Trophoblast cell (in vitro differentiated cells and primary cell): ENCODE measurements around the gene IL1R2.

Source experiments
- DNase-seq, 2 donors: peaks; one replicate each; pipeline ENCODE4 v3.0.0-alpha.2; 2016
- H2AFZ ChIP-seq: 2 replicates; pipeline ENCODE4 v1.6.1; 2013; ENCODE audit warnings: low read length, moderate library complexity, mild to moderate bottlenecking; ENCODE audit not compliant: insufficient read depth, poor library complexity
- H2AK5ac ChIP-seq: 2 replicates; pipeline ENCODE4 v1.6.1; 2013; ENCODE audit warnings: mild to moderate bottlenecking, low read length
- H2BK120ac ChIP-seq: 2 replicates; pipeline ENCODE4 v1.6.1; 2013; ENCODE audit warnings: low read length, mild to moderate bottlenecking, moderate library complexity; ENCODE audit not compliant: insufficient read depth, poor library complexity
- H2BK12ac ChIP-seq: 2 replicates; pipeline ENCODE4 v1.6.1; 2013; ENCODE audit warnings: mild to moderate bottlenecking, low read length, moderate library complexity
- H2BK5ac ChIP-seq: 2 replicates; pipeline ENCODE4 v1.6.1; 2013; ENCODE audit warnings: low read length, low read depth, moderate library complexity, mild to moderate bottlenecking; ENCODE audit not compliant: poor library complexity
- H3K14ac ChIP-seq: 2 replicates; pipeline ENCODE4 v1.6.1; 2013; ENCODE audit warnings: mild to moderate bottlenecking, low read length
- H3K18ac ChIP-seq: 2 replicates; pipeline ENCODE4 v1.6.1; 2013; ENCODE audit warnings: mild to moderate bottlenecking, low read length
- H3K23ac ChIP-seq: 2 replicates; pipeline ENCODE4 v1.6.1; 2013; ENCODE audit warnings: low read length
- H3K27ac ChIP-seq: 2 replicates; pipeline ENCODE4 v1.5.1; 2013; ENCODE audit warnings: low read depth, mild to moderate bottlenecking, inconsistent platforms, low read length, moderate library complexity
- H3K27me3 ChIP-seq: 2 replicates; pipeline ENCODE4 v1.6.1; 2013; ENCODE audit warnings: inconsistent platforms, mild to moderate bottlenecking, low read length, moderate library complexity; ENCODE audit not compliant: insufficient read depth
- H3K36me3 ChIP-seq, 2 experiments: 1 replicate in 1 of 2; 2 replicates in 1 of 2; pipeline ENCODE4 v1.6.1; 2013; ENCODE audit warnings: low read length in 2 of 2, mild to moderate bottlenecking in 2 of 2, moderate library complexity in 1 of 2; ENCODE audit not compliant: insufficient read depth in 2 of 2, control insufficient read depth in 1 of 2
- H3K4ac ChIP-seq: 2 replicates; pipeline ENCODE4 v1.6.1; 2013; ENCODE audit warnings: low read depth, mild to moderate bottlenecking, low read length, moderate library complexity
- H3K4me1 ChIP-seq, 2 experiments: 1 replicate in 1 of 2; 2 replicates in 1 of 2; pipeline ENCODE4 v1.6.1; 2013; ENCODE audit warnings: low read length in 2 of 2, mild to moderate bottlenecking in 2 of 2, moderate library complexity in 1 of 2; ENCODE audit not compliant: insufficient read depth in 2 of 2, control insufficient read depth in 1 of 2
- H3K4me2 ChIP-seq: 2 replicates; pipeline ENCODE4 v1.6.1; 2013; ENCODE audit warnings: inconsistent platforms, mild to moderate bottlenecking, low read length, moderate library complexity
- H3K4me3 ChIP-seq: 2 replicates; pipeline ENCODE4 v1.5.1; 2013; ENCODE audit warnings: mild to moderate bottlenecking, low read depth, low read length, inconsistent platforms
- H3K79me1 ChIP-seq: one replicate; pipeline ENCODE4 v1.6.1; 2013; ENCODE audit warnings: low read length
- H3K79me2 ChIP-seq: 2 replicates; pipeline ENCODE4 v1.6.1; 2013; ENCODE audit warnings: low read length, mild to moderate bottlenecking; ENCODE audit not compliant: control insufficient read depth, insufficient read depth, poor library complexity
- H3K9ac ChIP-seq: 2 replicates; pipeline ENCODE4 v1.6.1; 2013; ENCODE audit warnings: mild to moderate bottlenecking, low read length
- H3K9me3 ChIP-seq: 2 replicates; pipeline ENCODE4 v1.6.1; 2013; ENCODE audit warnings: low read depth, mild to moderate bottlenecking, control low read depth, inconsistent platforms, low read length; ENCODE audit not compliant: insufficient read depth
- H4K12ac ChIP-seq: 2 replicates; pipeline ENCODE4 v1.6.1; 2013; ENCODE audit warnings: low read depth, mild to moderate bottlenecking, low read length, moderate library complexity
- H4K8ac ChIP-seq: 2 replicates; pipeline ENCODE4 v1.6.1; 2013; ENCODE audit warnings: low read depth, mild to moderate bottlenecking, low read length, moderate library complexity
- H4K91ac ChIP-seq: one replicate; pipeline ENCODE4 v1.6.1; 2013; ENCODE audit warnings: low read depth, mild to moderate bottlenecking, low read length, moderate library complexity
- WGBS: extraction: QIAGEN DNeasy Blood & Tissue Kit; methylation state at CpG from one replicate; pipeline ENCODE4 v1.1.7; 2013; ENCODE audit warnings: missing lambda C conversion rate; ENCODE audit not compliant: insufficient read length, insufficient coverage; ENCODE audit errors: extremely low coverage; 5-methylcytosine and 5-hydroxymethylcytosine counted together

Gene IL1R2

DNA sequence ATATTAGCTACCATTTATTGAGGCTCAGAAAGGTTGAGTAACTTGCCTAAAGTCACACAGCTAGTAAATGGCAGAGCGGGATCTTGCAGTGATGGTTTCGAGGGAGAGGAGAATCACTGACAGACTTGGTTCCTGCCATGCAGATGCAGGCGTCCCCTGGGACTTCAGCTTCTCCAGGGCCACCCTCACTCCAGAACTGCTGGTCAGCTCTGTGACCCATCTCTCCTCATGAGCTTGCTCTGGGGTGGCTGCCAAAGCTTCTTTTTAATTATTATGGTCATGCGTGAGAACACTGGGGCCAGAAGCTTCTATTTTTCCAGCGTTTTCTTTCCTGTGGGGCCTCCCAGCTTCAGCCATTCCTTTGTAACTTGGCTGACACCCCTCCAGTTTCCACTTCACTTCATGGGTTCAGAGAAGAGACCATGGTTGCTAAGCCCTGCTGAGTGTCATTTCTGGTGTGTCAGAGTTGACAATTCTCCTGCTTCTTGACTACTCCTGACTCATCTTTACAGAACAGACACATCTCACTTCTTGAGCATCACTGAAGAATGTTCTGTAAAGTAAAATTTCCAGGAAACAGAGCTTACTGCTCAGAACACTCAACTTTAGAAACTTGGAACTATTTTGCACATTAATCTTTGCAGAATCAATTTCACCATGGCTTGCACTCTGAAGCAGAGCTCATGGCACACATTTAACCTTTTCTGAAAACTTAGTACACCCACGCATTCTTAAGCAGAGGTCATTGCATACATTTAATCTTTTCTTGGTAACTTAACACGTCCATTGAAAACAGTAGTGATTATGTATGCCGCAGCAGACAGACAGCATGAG, 70.4 kb downstream of the IL1R2 start:
- H3K18ac ChIP-seq = no peak overlapping the region
- H3K36me3 ChIP-seq = no peaks in the 10 kb centered on the region
- H4K91ac ChIP-seq = peak overlapping the region; percentile 70
- peak overlapping the region; percentile 64 for H2BK120ac ChIP-seq
- peak overlapping the region; percentile 34 for H2BK12ac ChIP-seq
- peak overlapping the region; percentile 32 for H3K27ac ChIP-seq
- WGBS = no CpG with 5 or more reads among the region's 8 CpGs
- H3K9me3 ChIP-seq = peaks cover 4% of the 10 kb centered on the region
- no peaks in the 10 kb centered on the region for H3K79me2 ChIP-seq
- H2AK5ac ChIP-seq = no peak overlapping the region
- H3K23ac ChIP-seq = no peak overlapping the region
- H3K4me1 ChIP-seq = peaks cover 46 to 48% of the 10 kb centered on the region in 2 experiments
- H4K12ac ChIP-seq = no peak overlapping the region
- no peak overlapping the region for H3K4me3 ChIP-seq
- no peak overlapping the region for H3K14ac ChIP-seq
- peak overlapping the region; percentile 10 for H2BK5ac ChIP-seq
- no peak overlapping the region for H2AFZ ChIP-seq
- H4K8ac ChIP-seq = no peak overlapping the region
- no peak overlapping the region for H3K4me2 ChIP-seq
- no peak overlapping the region for H3K4ac ChIP-seq
- no peaks in the 10 kb centered on the region for H3K27me3 ChIP-seq
- DNase-seq = peak in 1 of 2 donors; percentile 70
- no peak overlapping the region for H3K9ac ChIP-seq
- H3K79me1 ChIP-seq = peaks cover 44% of the 10 kb centered on the region

DNA sequence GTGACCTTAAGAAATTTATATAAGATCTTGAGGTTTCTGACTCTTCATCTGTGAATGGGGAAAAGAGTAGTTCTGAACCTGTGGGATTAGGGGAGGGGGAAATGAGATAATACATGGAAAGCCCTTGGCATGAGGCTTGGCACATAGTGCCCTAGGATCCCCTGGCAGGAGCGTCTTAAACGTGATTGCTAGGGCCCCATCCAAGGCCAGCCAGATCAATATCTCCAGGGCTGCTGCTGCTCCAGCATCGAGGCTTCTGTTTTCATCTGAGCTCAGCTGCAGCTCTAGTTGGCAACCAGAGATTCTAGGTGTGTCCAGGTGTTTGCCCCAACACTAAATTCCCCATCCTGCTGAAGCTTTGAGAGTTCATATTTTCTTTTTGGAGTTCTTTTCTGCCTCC, 71.0 kb downstream of the IL1R2 start:
- WGBS = no CpG with 5 or more reads among the region's 3 CpGs

DNA sequence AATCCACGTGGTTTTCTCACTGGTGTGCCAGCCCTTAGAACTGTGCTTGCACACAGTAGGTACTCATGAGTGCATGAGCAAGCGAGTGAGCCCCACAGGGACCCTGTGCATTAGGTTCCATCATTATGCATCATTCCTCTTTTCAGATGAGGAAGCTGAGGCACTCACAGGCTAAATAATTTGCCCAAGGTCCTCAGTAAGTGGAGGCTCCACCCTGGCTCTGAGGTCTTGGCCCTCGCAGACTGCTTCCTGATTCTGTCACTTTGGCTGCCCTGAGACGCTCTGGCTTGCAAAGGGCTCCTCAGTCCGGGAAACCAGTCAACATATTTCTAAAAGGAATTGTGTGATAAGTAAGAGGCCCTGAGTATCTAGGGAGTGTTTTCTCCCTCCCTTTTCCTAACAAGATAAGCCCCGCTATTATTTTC, 71.7 kb downstream of the IL1R2 start:
- H3K4ac ChIP-seq = peak overlapping the region; percentile 13
- H3K23ac ChIP-seq = no peak overlapping the region
- peak overlapping the region; percentile 6 for H3K18ac ChIP-seq
- no peak overlapping the region for H3K9ac ChIP-seq
- H4K12ac ChIP-seq = no peak overlapping the region
- peak overlapping the region; percentile 24 for H3K14ac ChIP-seq
- H3K27me3 ChIP-seq = no peaks in the 10 kb centered on the region
- H4K8ac ChIP-seq = peak overlapping the region; percentile 61
- H3K36me3 ChIP-seq = no peaks in the 10 kb centered on the region
- H3K27ac ChIP-seq = peak overlapping the region; percentile 80
- peak overlapping the region; percentile 30 for H2AFZ ChIP-seq
- H3K9me3 ChIP-seq = peaks cover 4% of the 10 kb centered on the region
- no peaks in the 10 kb centered on the region for H3K79me2 ChIP-seq
- peaks cover 36% of the 10 kb centered on the region for H3K79me1 ChIP-seq
- H3K4me2 ChIP-seq = peak overlapping the region; percentile 22
- peaks cover 38% of the 10 kb centered on the region in 2 experiments for H3K4me1 ChIP-seq
- DNase-seq = peak; percentile 92 to 97
- H2BK120ac ChIP-seq = peak overlapping the region; percentile 82
- no CpG with 5 or more reads among the region's 6 CpGs for WGBS
- no peak overlapping the region for H3K4me3 ChIP-seq
- peak overlapping the region; percentile 74 for H2BK5ac ChIP-seq
- no peak overlapping the region for H2AK5ac ChIP-seq
- H2BK12ac ChIP-seq = peak overlapping the region; percentile 72
- peak overlapping the region; percentile 46 for H4K91ac ChIP-seq

More for the DNA sequence above, 71.0 kb downstream of the IL1R2 start:
- Histone ChIP-seq H3K9ac (no peak overlapping the region), H3K14ac (peak overlapping the region; percentile 49), H3K27me3 (no peaks in the 10 kb centered on the region), H3K23ac (no peak overlapping the region), H2BK12ac (peak overlapping the region; percentile 77), H2BK5ac (peak overlapping the region; percentile 57), H3K4me1 (peaks cover 41 to 44% of the 10 kb centered on the region in 2 experiments), H4K91ac (peak overlapping the region; percentile 46), H3K4ac (no peak overlapping the region), H4K8ac (peak overlapping the region; percentile 30), H2AK5ac (peak overlapping the region; percentile 22), H3K27ac (peak overlapping the region; percentile 80), H3K18ac (no peak overlapping the region), H3K79me2 (no peaks in the 10 kb centered on the region), H2BK120ac (peak overlapping the region; percentile 82), H2AFZ (no peak overlapping the region), H4K12ac (no peak overlapping the region), H3K4me3 (no peak overlapping the region), H3K36me3 (no peaks in the 10 kb centered on the region), H3K79me1 (peaks cover 41% of the 10 kb centered on the region), H3K9me3 (peaks cover 4% of the 10 kb centered on the region), H3K4me2 (no peak overlapping the region)
- no peak for DNase-seq

DNA sequence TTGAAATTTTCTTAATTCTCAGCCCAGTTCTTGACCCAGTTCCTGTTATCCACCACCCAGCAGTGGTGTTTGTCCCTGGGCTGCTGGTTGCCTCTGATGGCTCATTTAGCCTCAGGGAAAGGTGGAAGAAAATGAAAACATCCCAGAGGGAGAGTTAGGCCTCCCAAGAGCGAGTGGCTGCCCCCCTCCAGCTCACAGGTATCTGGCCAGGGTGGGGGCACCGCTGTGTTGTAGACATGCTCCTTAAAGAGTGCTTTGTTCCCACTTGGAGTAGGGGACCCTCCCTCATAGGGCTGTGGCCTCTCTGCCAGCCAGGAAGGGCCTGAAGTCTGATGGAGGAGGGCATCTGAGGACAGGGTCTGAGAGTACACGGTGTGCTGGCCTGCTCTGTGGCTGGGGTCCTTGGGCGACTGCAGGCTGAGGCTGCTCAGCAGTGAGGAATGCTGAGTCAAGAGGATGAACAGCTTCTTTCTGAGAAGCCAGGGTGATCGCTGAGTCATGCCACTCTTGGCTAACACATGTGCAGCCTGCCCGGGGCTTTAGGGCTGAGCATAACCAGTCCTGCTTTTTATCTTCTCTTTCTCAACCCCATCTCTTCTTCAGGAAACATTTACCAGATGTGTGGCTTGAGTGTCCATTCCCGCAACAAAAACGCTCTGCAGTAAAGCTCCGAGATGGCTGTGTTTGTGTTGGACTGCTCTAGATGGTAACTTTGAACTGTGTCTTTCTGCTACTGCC, 72.3 kb downstream of the IL1R2 start:
- Histone ChIP-seq H3K14ac (peak overlapping the region; percentile 60), H2BK5ac (peak overlapping the region; percentile 71), H4K12ac (no peak overlapping the region), H2BK12ac (peak overlapping the region; percentile 39), H3K9me3 (peaks cover 4% of the 10 kb centered on the region), H3K27ac (peak overlapping the region; percentile 85), H3K79me2 (no peaks in the 10 kb centered on the region), H3K4ac (peak overlapping the region; percentile 18), H3K9ac (no peak overlapping the region), H3K4me1 (peaks cover 33% of the 10 kb centered on the region in 2 experiments), H3K4me3 (no peak overlapping the region), H3K23ac (no peak overlapping the region), H3K79me1 (peaks cover 35% of the 10 kb centered on the region), H2AK5ac (peak overlapping the region; percentile 14), H4K8ac (peak overlapping the region; percentile 49), H4K91ac (peak overlapping the region; percentile 80), H3K36me3 (no peaks in the 10 kb centered on the region), H2BK120ac (peak overlapping the region; percentile 63), H3K27me3 (no peaks in the 10 kb centered on the region), H3K4me2 (peak overlapping the region; percentile 22), H2AFZ (peak overlapping the region; percentile 14), H3K18ac (peak overlapping the region; percentile 35)
- WGBS = no CpG with 5 or more reads among the region's 9 CpGs
- DNase-seq = peak; percentile 98 to 99
